Measurements from ENCODE around the gene EPHB6.

Gene EPHB6

GRCh38 chr7:142811154-142811737 lies 43.6 kb upstream of the EPHB6 start:
- no peak for TF ChIP-seq GABPA (IDR thresholded peaks at IDR 0.05; ENCODE audit: low read depth)
- TF ChIP-seq, protein P1, sequence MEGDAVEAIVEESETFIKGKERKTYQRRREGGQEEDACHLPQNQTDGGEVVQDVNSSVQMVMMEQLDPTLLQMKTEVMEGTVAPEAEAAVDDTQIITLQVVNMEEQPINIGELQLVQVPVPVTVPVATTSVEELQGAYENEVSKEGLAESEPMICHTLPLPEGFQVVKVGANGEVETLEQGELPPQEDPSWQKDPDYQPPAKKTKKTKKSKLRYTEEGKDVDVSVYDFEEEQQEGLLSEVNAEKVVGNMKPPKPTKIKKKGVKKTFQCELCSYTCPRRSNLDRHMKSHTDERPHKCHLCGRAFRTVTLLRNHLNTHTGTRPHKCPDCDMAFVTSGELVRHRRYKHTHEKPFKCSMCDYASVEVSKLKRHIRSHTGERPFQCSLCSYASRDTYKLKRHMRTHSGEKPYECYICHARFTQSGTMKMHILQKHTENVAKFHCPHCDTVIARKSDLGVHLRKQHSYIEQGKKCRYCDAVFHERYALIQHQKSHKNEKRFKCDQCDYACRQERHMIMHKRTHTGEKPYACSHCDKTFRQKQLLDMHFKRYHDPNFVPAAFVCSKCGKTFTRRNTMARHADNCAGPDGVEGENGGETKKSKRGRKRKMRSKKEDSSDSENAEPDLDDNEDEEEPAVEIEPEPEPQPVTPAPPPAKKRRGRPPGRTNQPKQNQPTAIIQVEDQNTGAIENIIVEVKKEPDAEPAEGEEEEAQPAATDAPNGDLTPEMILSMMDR (IDR thresholded peaks at IDR 0.05; ENCODE audit: insufficient read depth, low read length): peak; percentile 28
- H3K27ac ChIP-seq (replicated peaks): no peak overlapping the region
- no peak overlapping the region for H3K4me3 ChIP-seq (replicated peaks; ENCODE audit: insufficient read depth, low read length)
- DNase-seq (ENCODE audit: low read depth in 1 of 2, low spot score in 1 of 2): peak; percentile 15 to 36
- peaks cover 18% of the 10 kb centered on the region for H3K27me3 ChIP-seq (ENCODE audit: insufficient read depth, poor library complexity, severe bottlenecking)

DNA sequence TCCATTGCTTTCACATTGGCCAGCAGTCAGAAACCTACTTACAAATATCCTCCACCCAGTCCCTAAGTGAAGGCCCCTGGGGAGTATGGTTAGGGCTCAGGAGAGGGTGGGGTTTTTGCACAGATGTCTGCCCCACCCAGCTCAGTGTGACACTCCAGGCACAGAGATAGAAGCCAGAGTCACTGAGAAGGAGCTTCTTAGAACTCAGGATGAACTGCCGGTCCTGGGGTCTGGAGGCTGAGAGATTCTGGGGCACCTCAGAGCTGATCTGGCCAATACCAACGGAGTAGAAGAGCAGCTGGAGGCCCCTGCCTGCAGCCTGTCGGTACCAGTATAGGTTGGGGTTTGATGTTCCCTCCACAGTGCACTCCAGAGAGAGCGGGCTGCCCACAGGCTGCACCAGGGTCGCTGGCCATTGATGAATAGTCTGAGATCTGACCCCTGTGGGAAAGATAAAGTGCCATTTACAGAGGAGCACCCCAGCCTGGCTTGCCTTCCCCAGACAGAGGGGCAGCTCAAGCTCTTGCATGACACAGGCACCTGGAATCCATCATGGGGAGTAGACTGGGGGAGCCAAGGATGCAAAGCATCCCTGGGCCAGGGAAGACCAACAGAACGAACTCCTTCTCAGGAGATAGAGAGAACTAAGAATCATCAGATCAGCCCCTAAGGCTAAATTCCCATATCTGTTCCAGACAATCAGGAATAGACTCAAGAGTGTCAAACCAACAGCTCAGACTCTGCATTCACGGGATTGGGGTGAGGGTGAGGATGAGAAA lies 42.2 kb upstream of the EPHB6 start:
- TF ChIP-seq SPI1 (IDR thresholded peaks at IDR 0.05; ENCODE audit: borderline replicate concordance, low read depth) (no peak), POLR2AphosphoS5 (IDR thresholded peaks at IDR 0.05; ENCODE audit: low read depth) (no peak)
- TF ChIP-seq, protein P1 (IDR thresholded peaks at IDR 0.05; ENCODE audit: insufficient read depth, low read length): no peak
- TF ChIP-seq, protein P2, sequence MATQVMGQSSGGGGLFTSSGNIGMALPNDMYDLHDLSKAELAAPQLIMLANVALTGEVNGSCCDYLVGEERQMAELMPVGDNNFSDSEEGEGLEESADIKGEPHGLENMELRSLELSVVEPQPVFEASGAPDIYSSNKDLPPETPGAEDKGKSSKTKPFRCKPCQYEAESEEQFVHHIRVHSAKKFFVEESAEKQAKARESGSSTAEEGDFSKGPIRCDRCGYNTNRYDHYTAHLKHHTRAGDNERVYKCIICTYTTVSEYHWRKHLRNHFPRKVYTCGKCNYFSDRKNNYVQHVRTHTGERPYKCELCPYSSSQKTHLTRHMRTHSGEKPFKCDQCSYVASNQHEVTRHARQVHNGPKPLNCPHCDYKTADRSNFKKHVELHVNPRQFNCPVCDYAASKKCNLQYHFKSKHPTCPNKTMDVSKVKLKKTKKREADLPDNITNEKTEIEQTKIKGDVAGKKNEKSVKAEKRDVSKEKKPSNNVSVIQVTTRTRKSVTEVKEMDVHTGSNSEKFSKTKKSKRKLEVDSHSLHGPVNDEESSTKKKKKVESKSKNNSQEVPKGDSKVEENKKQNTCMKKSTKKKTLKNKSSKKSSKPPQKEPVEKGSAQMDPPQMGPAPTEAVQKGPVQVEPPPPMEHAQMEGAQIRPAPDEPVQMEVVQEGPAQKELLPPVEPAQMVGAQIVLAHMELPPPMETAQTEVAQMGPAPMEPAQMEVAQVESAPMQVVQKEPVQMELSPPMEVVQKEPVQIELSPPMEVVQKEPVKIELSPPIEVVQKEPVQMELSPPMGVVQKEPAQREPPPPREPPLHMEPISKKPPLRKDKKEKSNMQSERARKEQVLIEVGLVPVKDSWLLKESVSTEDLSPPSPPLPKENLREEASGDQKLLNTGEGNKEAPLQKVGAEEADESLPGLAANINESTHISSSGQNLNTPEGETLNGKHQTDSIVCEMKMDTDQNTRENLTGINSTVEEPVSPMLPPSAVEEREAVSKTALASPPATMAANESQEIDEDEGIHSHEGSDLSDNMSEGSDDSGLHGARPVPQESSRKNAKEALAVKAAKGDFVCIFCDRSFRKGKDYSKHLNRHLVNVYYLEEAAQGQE (IDR thresholded peaks at IDR 0.05; ENCODE audit: insufficient replicate concordance, low read depth): no peak
- Histone ChIP-seq H3K4me3 (replicated peaks; ENCODE audit: insufficient read depth, low read length) (no peak overlapping the region), H3K27me3 (ENCODE audit: insufficient read depth, poor library complexity, severe bottlenecking) (peaks cover 9% of the 10 kb centered on the region), H3K27ac (replicated peaks) (no peak overlapping the region)
- DNase-seq (ENCODE audit: low read depth in 1 of 2, low spot score in 1 of 2): no peak

- no peak for DNase-seq (ENCODE audit: low read depth in 1 of 2, low spot score in 1 of 2)
Measured at GRCh38 chr7:142813226-142813625, 41.6 kb upstream of the EPHB6 start.

More at GRCh38 chr7:142813226-142813625, 41.6 kb upstream of the EPHB6 start:
- Histone ChIP-seq H3K27ac (replicated peaks) (no peak overlapping the region), H3K4me3 (replicated peaks; ENCODE audit: insufficient read depth, low read length) (no peak overlapping the region), H3K27me3 (ENCODE audit: insufficient read depth, poor library complexity, severe bottlenecking) (peaks cover 5% of the 10 kb centered on the region)
- no peak for TF ChIP-seq SPI1 (IDR thresholded peaks at IDR 0.05; ENCODE audit: borderline replicate concordance, low read depth)
- TF ChIP-seq POLR2AphosphoS5 (IDR thresholded peaks at IDR 0.05; ENCODE audit: low read depth): no peak
- TF ChIP-seq GABPA (IDR thresholded peaks at IDR 0.05; ENCODE audit: low read depth): no peak
- TF ChIP-seq, protein P2 (IDR thresholded peaks at IDR 0.05; ENCODE audit: insufficient replicate concordance, low read depth): no peak
- TF ChIP-seq, protein P1 (IDR thresholded peaks at IDR 0.05; ENCODE audit: insufficient read depth, low read length): no peak
